A673 (cell line): Measurements from ENCODE around the gene RNF121.
"Not testable (repeated sequence)": the region's sequence is repeated elsewhere in the genome, so short reads cannot be mapped to it uniquely, and the experiment has no call there.

Experiments used
- CTCF ChIP-seq: fragments of 300-800, 200-600 bp; sonication (generic); conservative IDR thresholded peaks from 2 replicates; pipeline ENCODE4 v1.5.1; 2017; ENCODE audit warnings: low read depth, mild to moderate bottlenecking, antibody characterized with exemption, low read length, moderate library complexity, mixed read lengths
- EZH2 ChIP-seq: fragments of 200-600 bp; sonication (generic); IDR thresholded peaks from 2 replicates; pipeline ENCODE4 v1.6.1; 2017; ENCODE audit warnings: borderline replicate concordance, low read depth, mild to moderate bottlenecking, mixed read lengths, antibody characterized with exemption, low read length; ENCODE audit not compliant: poor library complexity, severe bottlenecking

- not testable (repeated sequence) for TF ChIP-seq CTCF, EZH2
Measured at GRCh38 chr11:71911321-71911985, 17.4 kb upstream of the RNF121 start.
